AG09319 (cell line): Measurements from ENCODE around the gene MAP1LC3B2.

Experiments
- DNase-seq: peaks from one replicate; pipeline ENCODE4 v3.0.0-alpha.2; 2010; ENCODE audit warnings: low read depth; ENCODE audit errors: extremely low read depth
- TF ChIP-seq, protein P1 (sequence below): IDR thresholded peaks from 2 replicates; pipeline ENCODE4 v1.5.1; 2011; ENCODE audit warnings: low read depth, mild to moderate bottlenecking, inconsistent platforms, low read length, moderate library complexity

MAP1LC3B2 gene

DNA sequence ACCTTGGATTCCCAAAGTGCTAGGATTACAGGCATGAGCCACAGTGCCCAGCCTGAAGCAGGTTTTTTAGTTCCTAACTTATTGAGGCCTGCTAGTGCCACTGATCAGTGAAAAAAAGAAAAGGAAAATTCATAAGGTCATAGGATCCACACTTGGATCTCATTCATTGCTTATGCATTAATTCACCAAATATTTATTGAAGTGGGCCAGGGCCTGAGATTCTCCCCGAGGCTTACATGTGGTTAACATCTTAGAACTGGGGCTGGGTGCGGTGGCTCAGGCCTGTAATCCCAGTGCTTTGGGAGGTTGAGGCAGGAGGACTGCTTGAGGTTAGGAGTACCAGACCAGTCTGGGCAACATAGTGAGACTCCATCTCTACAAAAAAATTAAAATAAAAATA lies 29.5 kb upstream of the MAP1LC3B2 start:
- TF ChIP-seq, protein P1, sequence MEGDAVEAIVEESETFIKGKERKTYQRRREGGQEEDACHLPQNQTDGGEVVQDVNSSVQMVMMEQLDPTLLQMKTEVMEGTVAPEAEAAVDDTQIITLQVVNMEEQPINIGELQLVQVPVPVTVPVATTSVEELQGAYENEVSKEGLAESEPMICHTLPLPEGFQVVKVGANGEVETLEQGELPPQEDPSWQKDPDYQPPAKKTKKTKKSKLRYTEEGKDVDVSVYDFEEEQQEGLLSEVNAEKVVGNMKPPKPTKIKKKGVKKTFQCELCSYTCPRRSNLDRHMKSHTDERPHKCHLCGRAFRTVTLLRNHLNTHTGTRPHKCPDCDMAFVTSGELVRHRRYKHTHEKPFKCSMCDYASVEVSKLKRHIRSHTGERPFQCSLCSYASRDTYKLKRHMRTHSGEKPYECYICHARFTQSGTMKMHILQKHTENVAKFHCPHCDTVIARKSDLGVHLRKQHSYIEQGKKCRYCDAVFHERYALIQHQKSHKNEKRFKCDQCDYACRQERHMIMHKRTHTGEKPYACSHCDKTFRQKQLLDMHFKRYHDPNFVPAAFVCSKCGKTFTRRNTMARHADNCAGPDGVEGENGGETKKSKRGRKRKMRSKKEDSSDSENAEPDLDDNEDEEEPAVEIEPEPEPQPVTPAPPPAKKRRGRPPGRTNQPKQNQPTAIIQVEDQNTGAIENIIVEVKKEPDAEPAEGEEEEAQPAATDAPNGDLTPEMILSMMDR: no peak
- no peak for DNase-seq

DNA sequence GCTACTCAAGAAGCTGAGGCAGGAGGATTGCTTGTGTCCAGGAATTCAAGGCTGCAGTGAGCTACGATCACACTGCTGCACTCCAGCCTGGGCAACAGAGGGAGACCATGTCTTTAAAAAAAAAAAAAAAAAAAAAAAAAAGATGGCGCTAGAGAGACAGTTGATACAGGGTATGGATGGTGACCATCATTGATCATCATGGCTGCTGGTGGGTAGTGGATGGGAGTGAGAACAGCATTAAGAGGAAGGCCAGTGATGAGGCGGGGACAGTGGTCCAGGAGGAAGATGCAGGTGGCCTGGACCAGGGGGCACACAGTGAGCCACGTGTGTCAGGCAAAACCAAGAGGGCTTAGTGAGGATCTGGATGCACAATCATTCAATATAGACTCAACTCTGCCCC lies 26.8 kb upstream of the MAP1LC3B2 start:
- DNase-seq: no peak

GRCh38 chr12:116532986-116533342 lies 26.2 kb upstream of the MAP1LC3B2 start:
- DNase-seq: no peak
- TF ChIP-seq, protein P1: no peak

More for the DNA sequence above, 26.8 kb upstream of the MAP1LC3B2 start:
- TF ChIP-seq, protein P1: no peak

GRCh38 chr12:116533343-116534251 lies 25.6 kb upstream of the MAP1LC3B2 start:
- TF ChIP-seq, protein P1: no peak
- no peak for DNase-seq

DNA sequence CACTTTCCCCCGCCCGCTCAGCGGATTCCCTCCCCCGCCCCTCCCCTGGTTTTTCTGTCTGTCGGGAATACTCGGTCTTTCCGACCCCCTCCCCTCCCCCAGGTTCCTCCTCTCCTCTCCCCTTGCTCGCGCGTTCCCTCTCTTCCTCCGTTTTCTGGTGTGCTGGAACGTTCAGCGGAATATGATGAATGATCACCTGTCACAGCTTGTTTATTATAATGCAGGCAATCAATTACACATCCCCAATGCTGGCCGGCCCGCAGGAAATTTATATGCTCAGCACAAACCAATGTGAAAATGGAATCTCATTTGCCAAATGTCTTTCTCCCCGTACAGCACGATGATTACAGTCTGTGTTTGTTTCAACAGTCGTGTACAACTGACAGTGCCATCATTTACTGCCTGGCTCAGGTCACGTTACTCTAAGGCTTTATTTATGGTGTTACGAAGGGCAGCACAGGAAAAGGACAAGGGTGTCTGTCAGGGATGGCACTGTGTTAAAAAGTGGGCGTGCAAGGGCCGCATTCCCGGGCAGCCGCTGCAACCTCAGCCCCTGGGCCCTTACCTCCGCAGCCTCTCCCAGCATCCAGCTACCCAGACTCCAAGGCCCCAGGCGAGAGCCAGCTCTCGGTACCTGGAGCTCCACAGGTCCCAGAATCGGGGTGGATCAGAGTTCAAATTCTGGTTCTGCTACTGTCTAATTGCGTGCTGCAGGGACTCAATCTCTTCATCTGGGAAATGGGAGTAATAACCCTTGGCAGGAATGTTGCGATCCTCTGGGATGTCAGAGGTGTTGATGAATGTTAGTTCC lies 24.7 kb upstream of the MAP1LC3B2 start:
- TF ChIP-seq, protein P1: no peak
- no peak for DNase-seq

DNA sequence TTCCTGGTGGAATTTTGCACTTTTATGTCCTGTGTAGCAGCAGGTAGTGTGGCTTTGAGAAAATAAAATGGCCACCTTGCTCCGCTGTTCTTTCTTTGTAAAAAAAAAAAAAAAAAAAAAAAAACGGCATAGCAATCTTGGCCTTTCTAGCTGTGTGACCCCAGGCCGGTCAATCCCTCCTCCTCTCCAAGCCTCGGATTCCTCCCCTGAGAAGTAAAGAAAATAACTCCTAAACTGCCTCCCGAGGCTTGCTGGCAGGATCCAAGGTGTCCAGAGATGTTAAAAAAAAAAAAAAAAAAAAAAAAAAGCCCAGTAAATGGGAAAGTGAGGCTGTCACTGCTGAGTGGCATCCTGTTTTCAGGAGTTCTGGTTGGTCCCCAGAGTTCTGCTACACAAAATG lies 23.9 kb upstream of the MAP1LC3B2 start:
- no peak for DNase-seq
- TF ChIP-seq, protein P1: no peak
